Activated B cell treated with CpG ODN at 0.5 μM for 24 hours (primary cell): ENCODE results near the gene LPAR1. TPM values are rescaled to one million over a fixed set of nuclear protein-coding genes. Genes with fewer than 3 reads are reported as not detected.

Experiments
- ATAC-seq: fragments of 200-7000 bp; cut with Tn5 transposase; one replicate; pipeline ENCODE4 v1.10.0; 2021; ENCODE audit warnings: low read depth, mild to moderate bottlenecking, moderate library complexity
- CTCF ChIA-PET: fragments of 350-600 bp; sonication (Branson Sonifier 250); formaldehyde crosslinking; loops from one replicate; lab custom pipeline; 2021; ENCODE audit warnings: antibody characterized with exemption; lab: Charles Lee
- POLR2A ChIA-PET: fragments of 350-600 bp; sonication (Branson Sonifier 250); formaldehyde crosslinking; loops from one replicate; lab custom pipeline; 2021; ENCODE audit warnings: antibody characterized with exemption; lab: Charles Lee
- DNase-seq: peaks from one replicate; pipeline ENCODE4 v3.0.0; 2022
- H3K27ac Mint-ChIP-seq: one replicate; pipeline ENCODE4 v1.8.0; 2020; ENCODE audit warnings: mixed read lengths
- H3K27me3 Mint-ChIP-seq: one replicate; pipeline ENCODE4 v1.8.0; 2021; ENCODE audit warnings: mixed read lengths
- H3K36me3 Mint-ChIP-seq: one replicate; pipeline ENCODE4 v1.8.0; 2021; ENCODE audit warnings: low read depth, mixed read lengths
- H3K4me1 Mint-ChIP-seq: one replicate; pipeline ENCODE4 v1.8.0; 2021; ENCODE audit warnings: mixed read lengths
- H3K4me3 Mint-ChIP-seq: one replicate; pipeline ENCODE4 v1.8.0; 2020; ENCODE audit warnings: mild to moderate bottlenecking, mixed read lengths
- H3K9me3 Mint-ChIP-seq: one replicate; pipeline ENCODE4 v1.8.0; 2020; ENCODE audit warnings: mixed read lengths
- CTCF ChIP-seq: fragments of 200-600 bp; IDR thresholded peaks from one replicate; pipeline ENCODE4 v1.8.0; 2022; ENCODE audit warnings: antibody characterized with exemption, mild to moderate bottlenecking
- intact Hi-C: fragments of 100-400 bp; cut with micrococcal nuclease; formaldehyde crosslinking; loops from one replicate; pipeline ENCODE4 v1.15.1; 2024
- total RNA-seq: library from RNA; stranded (reverse); gene quantifications from 2 replicates; pipeline ENCODE4 v1.2.3, GENCODE V29; 2022

LPAR1 gene
- not detected in 2 replicates for total RNA-seq

GRCh38 chr9:111038331-111039230, at the start of gene LPAR1:
Gene LPAR1 (minus strand): TSS chr9:111038470. CDS start chr9:110972117, 66,353 bp downstream.
- DNase-seq (no peak), ATAC-seq (no peak)
- intact Hi-C loops = no loop called here
- no peak for TF ChIP-seq CTCF
- CTCF ChIA-PET = no interaction called here
- H3K4me3 Mint-ChIP-seq = peak within 1 kb of the TSS; percentile 57
- peaks cover 14% of the 10 kb centered on the region for H3K4me1 Mint-ChIP-seq
- no peak within 1 kb of the TSS for H3K27ac Mint-ChIP-seq
- H3K36me3 Mint-ChIP-seq = no peaks in the 10 kb centered on the region
- POLR2A ChIA-PET = no interaction called here
- H3K27me3 Mint-ChIP-seq = peaks cover 47% of the 10 kb centered on the region
- H3K9me3 Mint-ChIP-seq = no peaks in the 10 kb centered on the region

GRCh38 chr9:111078391-111079038, 40.2 kb upstream of the LPAR1 start:
- Mint-ChIP-seq H3K9me3 (no peaks in the 10 kb centered on the region), H3K27ac (no peak overlapping the region), H3K36me3 (no peaks in the 10 kb centered on the region), H3K4me1 (no peaks in the 10 kb centered on the region), H3K27me3 (peaks cover 3% of the 10 kb centered on the region), H3K4me3 (no peak overlapping the region)
- no peak for DNase-seq
- intact Hi-C loops = no loop called here
- ChIA-PET POLR2A (no interaction called here), CTCF (no interaction called here)
- TF ChIP-seq CTCF = no peak
- ATAC-seq = no peak

- no peaks in the 10 kb centered on the region for H3K4me1 Mint-ChIP-seq
- DNase-seq (no peak), ATAC-seq (no peak)
- no peaks in the 10 kb centered on the region for H3K36me3 Mint-ChIP-seq
- no peaks in the 10 kb centered on the region for H3K27me3 Mint-ChIP-seq
- H3K9me3 Mint-ChIP-seq = no peaks in the 10 kb centered on the region
- no peak for TF ChIP-seq CTCF
- CTCF ChIA-PET = no interaction called here
- POLR2A ChIA-PET = no interaction called here
- no peak overlapping the region for H3K4me3 Mint-ChIP-seq
- intact Hi-C loops = no loop called here
- no peak overlapping the region for H3K27ac Mint-ChIP-seq
Measured at GRCh38 chr9:111076519-111076918, 38.2 kb upstream of the LPAR1 start.

GRCh38 chr9:111076042-111076441, 37.8 kb upstream of the LPAR1 start:
- intact Hi-C loops = no loop called here
- no peaks in the 10 kb centered on the region for H3K4me1 Mint-ChIP-seq
- H3K27me3 Mint-ChIP-seq = no peaks in the 10 kb centered on the region
- no peaks in the 10 kb centered on the region for H3K36me3 Mint-ChIP-seq
- H3K9me3 Mint-ChIP-seq = no peaks in the 10 kb centered on the region
- no peak overlapping the region for H3K27ac Mint-ChIP-seq
- DNase-seq (no peak), ATAC-seq (no peak)
- ChIA-PET CTCF (no interaction called here), POLR2A (no interaction called here)
- H3K4me3 Mint-ChIP-seq = no peak overlapping the region
- TF ChIP-seq CTCF = no peak

- Mint-ChIP-seq H3K4me3 (no peak overlapping the region), H3K27ac (no peak overlapping the region), H3K9me3 (no peaks in the 10 kb centered on the region), H3K27me3 (no peaks in the 10 kb centered on the region), H3K36me3 (no peaks in the 10 kb centered on the region), H3K4me1 (no peaks in the 10 kb centered on the region)
- ATAC-seq = no peak
- CTCF ChIA-PET = no interaction called here
- intact Hi-C loops = no loop called here
- POLR2A ChIA-PET = no interaction called here
- DNase-seq = no peak
- TF ChIP-seq CTCF = no peak
Measured at GRCh38 chr9:111074395-111074794, 36.1 kb upstream of the LPAR1 start.
